HG03025 (cell line): ENCODE data around the gene EIF2A.
"Not testable (repeated sequence)": the region's sequence is repeated elsewhere in the genome, so short reads cannot be mapped to it uniquely, and the experiment has no call there.

Experiments
- ATAC-seq: cut with Tn5 transposase; IDR thresholded peaks from one replicate; pipeline ENCODE4 v1.9.1; 2021; ENCODE audit warnings: mild to moderate bottlenecking, moderate library complexity; ENCODE audit not compliant: unreplicated experiment, low FRiP score

Gene EIF2A

GRCh38 chr3:150546226-150547044 is at the start of gene EIF2A, which contains the start of gene SERP1:
EIF2A (plus strand) TSS chr3:150546787; CDS start chr3:150546803, 16 bp downstream.
SERP1 (minus strand) TSS chr3:150546496; CDS start chr3:150546135, 361 bp downstream.
- ATAC-seq, result peak; percentile 94

- no peak for ATAC-seq
These were observed 48.6 kb upstream of the EIF2A start for GRCh38 chr3:150497956-150498355.

GRCh38 chr3:150500960-150501359 is 45.6 kb upstream of the EIF2A start:
- not testable (repeated sequence) for ATAC-seq

DNA sequence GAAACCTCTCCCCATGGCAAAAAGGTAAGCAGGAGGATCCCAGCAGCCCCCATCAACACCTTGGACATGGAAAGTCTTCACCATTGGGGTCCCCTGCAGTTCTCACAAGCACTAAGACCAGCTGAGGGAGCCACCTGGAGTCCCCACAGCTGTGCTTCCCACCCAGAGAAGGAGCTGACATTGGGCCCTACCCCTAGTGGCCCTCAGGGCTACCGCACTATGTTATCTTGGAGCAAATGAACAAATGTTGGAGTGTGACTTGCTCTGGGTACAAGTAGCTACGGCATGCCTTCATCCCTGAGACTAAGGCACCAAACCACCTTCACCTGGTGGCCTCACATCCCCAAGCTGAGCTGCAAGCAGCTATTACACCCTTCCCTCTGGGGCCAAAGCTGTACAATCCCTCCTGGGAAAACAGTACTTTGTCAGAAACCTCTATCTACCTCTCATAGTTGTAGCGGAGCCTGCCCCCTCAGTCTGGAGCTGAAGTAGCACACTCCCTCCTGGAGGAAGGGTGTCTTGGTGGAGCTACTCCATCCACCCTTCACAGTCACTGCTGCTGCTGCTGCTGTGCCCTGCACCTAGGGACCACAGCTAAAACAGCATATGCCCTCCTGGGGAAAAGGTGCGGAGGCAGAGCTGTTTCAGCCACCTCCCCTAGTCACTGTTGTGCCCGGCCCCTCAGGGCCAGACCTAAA is 43.0 kb upstream of the EIF2A start:
- ATAC-seq, result no peak

DNA sequence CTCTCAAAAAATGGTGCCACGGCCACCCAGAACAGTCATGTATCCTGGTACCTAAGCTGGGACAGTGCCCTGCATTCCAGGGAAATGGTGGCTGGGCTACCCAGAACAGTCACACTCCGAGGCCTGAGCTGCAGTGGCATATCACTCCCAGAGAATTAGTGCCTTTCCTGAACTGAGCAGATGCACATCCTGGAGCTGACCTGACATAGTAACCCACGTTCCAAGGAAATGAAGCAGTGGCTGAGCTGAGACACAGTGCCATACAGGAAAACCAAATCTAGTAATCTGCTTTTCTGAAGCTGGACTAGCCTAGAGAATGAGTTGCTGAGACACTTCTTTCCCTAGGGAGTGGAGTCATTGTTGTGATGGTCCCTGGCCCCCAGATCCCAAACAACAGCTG is 42.1 kb upstream of the EIF2A start:
- no peak for ATAC-seq

DNA sequence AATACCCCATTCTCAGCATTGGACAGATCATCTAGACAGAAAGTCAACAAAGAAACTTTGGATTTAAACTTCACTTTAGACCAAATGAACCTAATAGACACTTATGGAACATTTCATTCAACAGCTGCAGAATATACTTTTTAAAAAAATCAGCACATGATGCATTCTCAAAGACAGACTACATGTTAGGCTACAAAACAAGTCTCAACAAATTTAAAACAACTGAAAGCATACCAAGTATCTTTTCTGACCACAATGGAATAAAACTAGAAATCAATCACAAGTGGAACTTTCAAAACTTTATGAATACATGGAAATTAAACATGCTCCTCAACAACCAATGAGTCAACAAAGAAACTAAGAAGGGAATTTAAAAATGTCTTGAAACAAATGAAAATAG is 38.2 kb upstream of the EIF2A start:
- ATAC-seq, result no peak

DNA sequence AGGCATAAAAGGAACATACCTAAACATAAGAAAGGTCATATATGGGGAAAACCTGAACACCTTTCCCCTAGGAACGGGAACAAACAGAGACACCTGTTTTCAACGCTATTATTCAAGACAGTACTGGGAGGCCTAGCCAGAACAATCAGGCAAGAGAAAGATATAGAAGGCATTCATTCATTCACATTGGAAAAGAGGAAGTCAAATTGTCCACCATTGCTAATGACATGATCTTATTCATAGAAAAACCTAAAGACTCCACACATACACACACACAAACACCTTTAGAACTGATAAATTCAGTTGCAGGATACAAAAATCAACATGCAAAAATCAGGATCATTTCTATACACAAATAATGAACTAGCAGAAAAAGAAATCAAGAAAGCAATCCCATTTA is 36.8 kb upstream of the EIF2A start:
- ATAC-seq, result no peak

- ATAC-seq, result no peak
These were observed 35.3 kb upstream of the EIF2A start for GRCh38 chr3:150511122-150511821.

- ATAC-seq, result no peak
These were observed 31.4 kb upstream of the EIF2A start for GRCh38 chr3:150515210-150515609.

- no peak for ATAC-seq
These were observed 27.6 kb upstream of the EIF2A start for GRCh38 chr3:150519026-150519425.

GRCh38 chr3:150520408-150520807 is 26.2 kb upstream of the EIF2A start:
- ATAC-seq, result no peak

DNA sequence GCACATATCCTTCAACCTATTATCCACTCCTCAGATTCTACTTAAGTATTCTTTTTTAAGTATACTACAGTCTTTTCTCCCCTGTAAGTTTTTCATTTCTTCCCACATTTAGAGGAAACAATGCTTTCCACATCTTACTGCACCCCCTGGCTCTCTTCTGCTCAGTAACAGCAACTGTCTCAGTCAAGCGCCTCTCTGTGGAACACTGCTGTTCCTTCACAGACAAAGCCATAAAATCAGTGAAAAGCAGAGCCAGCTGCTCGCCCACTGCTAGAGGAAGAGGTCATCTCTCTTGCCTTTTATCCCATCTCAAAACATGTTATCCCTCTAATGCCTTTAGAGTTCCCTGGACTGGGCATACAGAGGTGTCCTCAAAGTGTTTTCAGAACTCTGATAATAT is 25.1 kb upstream of the EIF2A start:
- ATAC-seq, result no peak

GRCh38 chr3:150523538-150523937 is 23.0 kb upstream of the EIF2A start:
- no peak for ATAC-seq

DNA sequence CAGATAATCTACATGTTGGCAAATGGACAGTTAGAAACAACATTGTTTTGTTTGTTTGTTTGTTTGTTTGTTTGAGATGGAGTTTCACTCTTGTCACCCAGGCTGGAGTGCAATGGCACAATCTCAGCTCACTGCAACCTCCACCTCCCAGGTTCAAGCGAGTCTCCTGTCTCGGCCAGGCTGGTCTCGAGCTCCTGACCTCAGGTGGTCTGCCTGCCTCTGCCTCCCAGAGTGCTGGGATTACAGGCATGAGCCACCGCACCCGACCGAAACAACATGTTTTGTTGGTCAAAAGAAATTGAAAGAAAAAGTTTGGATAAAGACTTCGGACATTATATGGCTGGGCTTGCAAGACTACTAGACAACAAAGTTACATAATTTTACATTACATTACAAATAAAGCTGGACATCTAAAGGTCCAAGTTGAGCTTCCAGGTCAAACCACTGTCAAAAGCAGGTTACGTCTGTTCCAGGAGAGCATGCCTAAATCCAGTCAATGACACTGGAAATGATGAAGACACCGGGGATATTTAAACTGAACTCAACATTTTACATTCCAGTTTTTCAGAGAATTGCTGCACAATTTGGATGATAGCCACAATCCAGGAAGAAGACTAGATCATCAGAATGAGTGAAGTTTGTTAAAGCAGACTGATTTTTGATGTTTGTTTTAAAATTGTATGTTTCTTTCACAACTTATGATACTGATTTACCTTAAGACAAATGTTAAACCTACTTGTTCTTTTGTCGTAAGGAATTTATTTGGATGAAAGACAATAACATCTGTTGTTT is 18.9 kb upstream of the EIF2A start:
- no peak for ATAC-seq

GRCh38 chr3:150528354-150528797 is 18.2 kb upstream of the EIF2A start:
- no peak for ATAC-seq

- no peak for ATAC-seq
These were observed 14.8 kb upstream of the EIF2A start for GRCh38 chr3:150531775-150532174.

GRCh38 chr3:150535204-150535603 is 11.4 kb upstream of the EIF2A start:
- no peak for ATAC-seq

GRCh38 chr3:150538324-150539208 is 8.0 kb upstream of the EIF2A start:
- ATAC-seq, result no peak

DNA sequence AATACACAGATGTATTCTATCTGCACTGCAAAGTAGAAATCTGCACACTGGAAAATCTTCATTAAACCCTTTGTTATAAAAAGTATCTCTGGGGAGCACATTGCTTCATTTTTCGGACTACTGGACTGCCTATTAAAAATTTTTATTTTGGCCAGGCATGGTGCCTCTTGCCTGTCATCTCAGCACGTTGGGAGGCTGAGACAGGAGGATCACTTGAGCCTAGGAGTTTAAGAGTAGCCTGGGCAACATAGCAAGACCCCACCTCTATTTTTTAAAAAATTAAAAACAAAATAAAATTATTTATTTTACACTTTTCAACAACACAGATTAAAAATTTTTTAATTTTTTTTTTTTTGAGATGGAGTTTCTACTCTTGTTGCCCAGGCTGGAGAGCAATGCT is 6.3 kb upstream of the EIF2A start:
- no peak for ATAC-seq
